Measurements from ENCODE around the gene IGF2R.

GRCh38 chr6:160014869-160015182 lies 45.9 kb downstream of the IGF2R start:
- no peak for TF ChIP-seq CTCF (IDR thresholded peaks at IDR 0.05)
- TF ChIP-seq POLR2A (IDR thresholded peaks at IDR 0.05) = no peak
- TF ChIP-seq POLR2AphosphoS5 (IDR thresholded peaks at IDR 0.05) = no peak
